ENCODE results near the gene CSPG4. TPM values are rescaled to one million over a fixed set of nuclear protein-coding genes. Genes with fewer than 3 reads are reported as not detected.

CSPG4 gene
- total and polyA plus RNA-seq, 2 of the 13 experiments (the other 11 are each of a cell fraction or from before 2014, with no cell fraction given) = 0.01 to 0.04 TPM

DNA sequence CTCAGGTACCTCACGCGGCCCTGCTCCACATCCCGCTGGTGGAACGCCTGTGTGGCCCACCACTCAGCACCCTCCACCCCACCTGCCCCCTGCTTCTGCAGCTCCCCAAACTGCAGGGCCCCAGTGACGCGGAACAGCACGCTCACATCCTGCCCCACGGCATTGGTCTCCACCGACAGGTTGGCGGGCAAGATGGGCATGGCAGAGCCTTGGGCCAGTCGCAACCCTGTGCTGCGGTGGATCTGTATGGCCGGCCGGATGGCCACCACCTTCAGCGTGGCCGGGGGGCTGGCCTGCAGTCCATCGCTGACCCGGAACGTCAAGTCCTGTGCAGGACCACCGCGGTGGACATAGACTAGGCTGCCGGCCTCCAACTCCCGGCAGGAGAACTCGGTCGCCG lies 23.8 kb downstream of the CSPG4 start (continued):
- TF ChIP-seq, protein P1, sequence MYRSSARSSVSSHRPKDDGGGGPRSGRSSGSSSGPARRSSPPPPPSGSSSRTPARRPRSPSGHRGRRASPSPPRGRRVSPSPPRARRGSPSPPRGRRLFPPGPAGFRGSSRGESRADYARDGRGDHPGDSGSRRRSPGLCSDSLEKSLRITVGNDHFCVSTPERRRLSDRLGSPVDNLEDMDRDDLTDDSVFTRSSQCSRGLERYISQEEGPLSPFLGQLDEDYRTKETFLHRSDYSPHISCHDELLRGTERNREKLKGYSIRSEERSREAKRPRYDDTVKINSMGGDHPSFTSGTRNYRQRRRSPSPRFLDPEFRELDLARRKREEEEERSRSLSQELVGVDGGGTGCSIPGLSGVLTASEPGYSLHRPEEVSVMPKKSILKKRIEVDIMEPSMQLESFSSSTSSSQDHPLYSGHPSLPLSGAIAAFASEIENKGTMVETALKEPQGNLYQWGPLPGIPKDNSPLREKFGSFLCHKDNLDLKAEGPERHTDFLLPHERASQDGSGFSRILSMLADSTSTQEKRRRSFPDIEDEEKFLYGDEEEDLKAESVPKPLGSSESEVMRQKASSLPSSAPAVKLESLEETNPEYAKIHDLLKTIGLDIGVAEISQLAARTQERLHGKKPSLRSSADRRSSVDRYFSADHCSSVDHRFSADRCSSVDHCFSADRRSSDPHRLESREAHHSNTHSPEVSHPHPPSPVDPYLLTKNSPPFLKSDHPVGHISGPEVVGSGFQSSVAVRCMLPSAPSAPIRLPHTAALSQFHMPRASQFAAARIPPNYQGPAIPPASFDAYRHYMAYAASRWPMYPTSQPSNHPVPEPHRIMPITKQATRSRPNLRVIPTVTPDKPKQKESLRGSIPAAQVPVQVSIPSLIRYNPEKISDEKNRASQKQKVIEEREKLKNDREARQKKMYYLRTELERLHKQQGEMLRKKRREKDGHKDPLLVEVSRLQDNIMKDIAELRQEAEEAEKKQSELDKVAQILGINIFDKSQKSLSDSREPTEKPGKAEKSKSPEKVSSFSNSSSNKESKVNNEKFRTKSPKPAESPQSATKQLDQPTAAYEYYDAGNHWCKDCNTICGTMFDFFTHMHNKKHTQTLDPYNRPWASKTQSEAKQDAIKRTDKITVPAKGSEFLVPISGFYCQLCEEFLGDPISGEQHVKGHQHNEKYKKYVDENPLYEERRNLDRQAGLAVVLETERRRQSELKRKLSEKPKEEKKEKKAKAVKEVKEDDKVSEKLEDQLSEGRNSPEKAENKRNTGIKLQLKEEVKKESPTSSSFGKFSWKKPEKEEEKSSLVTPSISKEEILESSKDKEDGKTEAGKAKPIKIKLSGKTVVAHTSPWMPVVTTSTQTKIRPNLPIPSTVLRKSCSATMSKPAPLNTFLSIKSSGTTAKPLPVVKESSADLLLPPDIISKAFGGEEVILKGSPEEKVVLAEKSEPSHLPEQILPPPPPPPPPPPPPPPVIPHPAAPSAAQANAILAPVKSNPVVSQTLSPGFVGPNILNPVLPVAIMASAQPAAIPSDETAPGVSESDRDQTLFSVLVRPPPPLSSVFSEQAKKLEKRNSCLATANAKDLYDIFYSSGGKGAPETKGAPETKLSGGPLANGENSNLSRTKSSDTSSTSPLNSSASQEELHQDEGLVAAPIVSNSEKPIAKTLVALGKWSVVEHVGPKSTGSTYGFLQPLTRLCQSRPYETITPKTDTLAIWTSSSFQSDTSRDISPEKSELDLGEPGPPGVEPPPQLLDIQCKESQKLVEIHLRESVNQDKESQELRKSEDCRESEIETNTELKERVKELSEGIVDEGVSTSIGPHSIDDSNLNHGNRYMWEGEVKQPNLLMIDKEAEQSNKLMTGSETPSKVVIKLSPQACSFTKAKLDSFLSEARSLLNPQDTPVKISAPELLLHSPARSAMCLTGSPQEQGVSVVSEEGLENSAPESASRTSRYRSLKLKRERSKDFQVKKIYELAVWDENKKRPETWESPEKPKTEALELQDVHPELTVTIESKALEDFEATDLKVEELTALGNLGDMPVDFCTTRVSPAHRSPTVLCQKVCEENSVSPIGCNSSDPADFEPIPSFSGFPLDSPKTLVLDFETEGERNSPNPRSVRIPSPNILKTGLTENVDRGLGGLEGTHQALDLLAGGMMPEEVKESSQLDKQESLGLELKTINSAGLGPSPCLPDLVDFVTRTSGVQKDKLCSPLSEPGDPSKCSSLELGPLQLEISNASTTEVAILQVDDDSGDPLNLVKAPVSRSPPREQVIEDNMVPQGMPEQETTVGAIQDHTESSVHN (CRISPR knock-in tag; IDR thresholded peaks at IDR 0.05) = no peak
- no peak for TF ChIP-seq SNAPC2 (CRISPR knock-in tag; IDR thresholded peaks at IDR 0.05)
- TF ChIP-seq PCBP1 (IDR thresholded peaks at IDR 0.05; ENCODE audit: borderline replicate concordance, low read depth, low read length) = no peak
- TF ChIP-seq, protein P2, sequence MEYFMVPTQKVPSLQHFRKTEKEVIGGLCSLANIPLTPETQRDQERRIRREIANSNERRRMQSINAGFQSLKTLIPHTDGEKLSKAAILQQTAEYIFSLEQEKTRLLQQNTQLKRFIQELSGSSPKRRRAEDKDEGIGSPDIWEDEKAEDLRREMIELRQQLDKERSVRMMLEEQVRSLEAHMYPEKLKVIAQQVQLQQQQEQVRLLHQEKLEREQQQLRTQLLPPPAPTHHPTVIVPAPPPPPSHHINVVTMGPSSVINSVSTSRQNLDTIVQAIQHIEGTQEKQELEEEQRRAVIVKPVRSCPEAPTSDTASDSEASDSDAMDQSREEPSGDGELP (IDR thresholded peaks at IDR 0.05; ENCODE audit: borderline replicate concordance, low read depth) = no peak
- TF ChIP-seq HNRNPH1 (optimal IDR thresholded peaks at IDR 0.05; ENCODE audit: low read depth, low read length) = no peak
- TF ChIP-seq NRL (CRISPR knock-in tag; IDR thresholded peaks at IDR 0.05; ENCODE audit: borderline replicate concordance) = no peak
- TF ChIP-seq, protein P3, sequence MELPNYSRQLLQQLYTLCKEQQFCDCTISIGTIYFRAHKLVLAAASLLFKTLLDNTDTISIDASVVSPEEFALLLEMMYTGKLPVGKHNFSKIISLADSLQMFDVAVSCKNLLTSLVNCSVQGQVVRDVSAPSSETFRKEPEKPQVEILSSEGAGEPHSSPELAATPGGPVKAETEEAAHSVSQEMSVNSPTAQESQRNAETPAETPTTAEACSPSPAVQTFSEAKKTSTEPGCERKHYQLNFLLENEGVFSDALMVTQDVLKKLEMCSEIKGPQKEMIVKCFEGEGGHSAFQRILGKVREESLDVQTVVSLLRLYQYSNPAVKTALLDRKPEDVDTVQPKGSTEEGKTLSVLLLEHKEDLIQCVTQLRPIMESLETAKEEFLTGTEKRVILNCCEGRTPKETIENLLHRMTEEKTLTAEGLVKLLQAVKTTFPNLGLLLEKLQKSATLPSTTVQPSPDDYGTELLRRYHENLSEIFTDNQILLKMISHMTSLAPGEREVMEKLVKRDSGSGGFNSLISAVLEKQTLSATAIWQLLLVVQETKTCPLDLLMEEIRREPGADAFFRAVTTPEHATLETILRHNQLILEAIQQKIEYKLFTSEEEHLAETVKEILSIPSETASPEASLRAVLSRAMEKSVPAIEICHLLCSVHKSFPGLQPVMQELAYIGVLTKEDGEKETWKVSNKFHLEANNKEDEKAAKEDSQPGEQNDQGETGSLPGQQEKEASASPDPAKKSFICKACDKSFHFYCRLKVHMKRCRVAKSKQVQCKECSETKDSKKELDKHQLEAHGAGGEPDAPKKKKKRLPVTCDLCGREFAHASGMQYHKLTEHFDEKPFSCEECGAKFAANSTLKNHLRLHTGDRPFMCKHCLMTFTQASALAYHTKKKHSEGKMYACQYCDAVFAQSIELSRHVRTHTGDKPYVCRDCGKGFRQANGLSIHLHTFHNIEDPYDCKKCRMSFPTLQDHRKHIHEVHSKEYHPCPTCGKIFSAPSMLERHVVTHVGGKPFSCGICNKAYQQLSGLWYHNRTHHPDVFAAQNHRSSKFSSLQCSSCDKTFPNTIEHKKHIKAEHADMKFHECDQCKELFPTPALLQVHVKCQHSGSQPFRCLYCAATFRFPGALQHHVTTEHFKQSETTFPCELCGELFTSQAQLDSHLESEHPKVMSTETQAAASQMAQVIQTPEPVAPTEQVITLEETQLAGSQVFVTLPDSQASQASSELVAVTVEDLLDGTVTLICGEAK (IDR thresholded peaks at IDR 0.05) = no peak
- TF ChIP-seq, protein P3 (CRISPR knock-in tag; IDR thresholded peaks at IDR 0.05) = no peak
- TF ChIP-seq ZNF75D (CRISPR knock-in tag; IDR thresholded peaks at IDR 0.05; ENCODE audit: borderline replicate concordance) = no peak
- TF ChIP-seq AGO2 (optimal IDR thresholded peaks at IDR 0.05; ENCODE audit: low read depth, low read length) = no peak
- TF ChIP-seq, protein P4, sequence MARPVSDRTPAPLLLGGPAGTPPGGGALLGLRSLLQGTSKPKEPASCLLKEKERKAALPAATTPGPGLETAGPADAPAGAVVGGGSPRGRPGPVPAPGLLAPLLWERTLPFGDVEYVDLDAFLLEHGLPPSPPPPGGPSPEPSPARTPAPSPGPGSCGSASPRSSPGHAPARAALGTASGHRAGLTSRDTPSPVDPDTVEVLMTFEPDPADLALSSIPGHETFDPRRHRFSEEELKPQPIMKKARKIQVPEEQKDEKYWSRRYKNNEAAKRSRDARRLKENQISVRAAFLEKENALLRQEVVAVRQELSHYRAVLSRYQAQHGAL (CRISPR knock-in tag; IDR thresholded peaks at IDR 0.05; ENCODE audit: not compliant biosample characterization) = no peak

Measured in HepG2 (cell line).